ENCODE measurements around the gene SAC3D1.

DNA sequence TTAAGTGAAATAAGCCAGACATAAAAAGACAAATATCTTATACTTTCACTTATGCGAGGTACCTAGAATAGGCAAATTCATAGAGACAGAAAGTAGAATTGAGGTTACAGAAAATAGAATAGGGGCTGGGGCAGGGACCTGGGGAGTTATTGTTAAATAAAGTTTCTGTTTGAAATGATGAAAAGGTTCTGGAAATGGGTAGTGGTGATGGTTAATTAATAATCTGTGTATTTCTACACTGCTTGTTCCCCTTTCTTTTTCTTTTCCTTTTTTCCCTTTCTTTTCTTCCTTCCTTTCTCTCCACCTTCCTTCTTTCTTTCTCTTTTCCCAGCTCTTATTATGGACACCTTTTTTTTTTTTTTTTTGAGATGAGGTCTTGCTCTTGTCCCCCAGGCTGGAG lies 14.5 kb downstream of the SAC3D1 start:
- TF ChIP-seq CTCF (IDR thresholded peaks at IDR 0.05), result no peak
- TF ChIP-seq POLR2A (IDR thresholded peaks at IDR 0.05), result no peak

Measured in right lobe of liver (tissue), 4 donors.